Measurements from ENCODE around the gene PRR5L.

DNA sequence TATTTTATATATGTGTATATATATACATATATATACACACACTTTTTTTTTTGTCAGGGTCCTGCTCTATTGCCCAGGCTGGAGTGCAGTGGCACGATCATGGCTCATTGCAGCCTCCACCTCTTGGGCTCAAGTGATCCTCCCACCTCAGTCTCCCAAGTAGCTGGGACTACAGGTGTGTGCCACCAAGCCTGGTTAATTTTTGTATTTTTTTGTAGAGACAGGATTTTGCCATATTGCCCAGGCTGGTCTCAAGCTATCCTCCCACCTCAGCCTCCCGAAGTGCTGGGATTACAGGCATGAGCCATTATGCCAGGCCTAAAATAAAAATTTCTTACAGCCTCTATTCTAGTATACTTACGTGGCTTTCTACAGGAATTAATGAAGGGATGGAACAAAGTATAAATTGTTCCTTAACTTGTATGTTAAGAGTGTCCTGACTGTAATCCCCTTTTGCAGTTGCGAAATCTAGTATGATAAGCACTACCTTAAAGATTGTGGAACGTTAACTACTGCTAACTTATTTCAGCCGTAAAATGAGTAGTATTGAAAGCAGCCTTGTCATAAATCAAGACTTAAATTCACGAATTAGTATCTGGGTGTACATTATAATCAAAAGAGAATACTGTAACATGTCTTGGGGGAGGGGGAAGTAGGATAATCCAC lies 211.9 kb downstream of the PRR5L start:
- TF ChIP-seq, protein P1, sequence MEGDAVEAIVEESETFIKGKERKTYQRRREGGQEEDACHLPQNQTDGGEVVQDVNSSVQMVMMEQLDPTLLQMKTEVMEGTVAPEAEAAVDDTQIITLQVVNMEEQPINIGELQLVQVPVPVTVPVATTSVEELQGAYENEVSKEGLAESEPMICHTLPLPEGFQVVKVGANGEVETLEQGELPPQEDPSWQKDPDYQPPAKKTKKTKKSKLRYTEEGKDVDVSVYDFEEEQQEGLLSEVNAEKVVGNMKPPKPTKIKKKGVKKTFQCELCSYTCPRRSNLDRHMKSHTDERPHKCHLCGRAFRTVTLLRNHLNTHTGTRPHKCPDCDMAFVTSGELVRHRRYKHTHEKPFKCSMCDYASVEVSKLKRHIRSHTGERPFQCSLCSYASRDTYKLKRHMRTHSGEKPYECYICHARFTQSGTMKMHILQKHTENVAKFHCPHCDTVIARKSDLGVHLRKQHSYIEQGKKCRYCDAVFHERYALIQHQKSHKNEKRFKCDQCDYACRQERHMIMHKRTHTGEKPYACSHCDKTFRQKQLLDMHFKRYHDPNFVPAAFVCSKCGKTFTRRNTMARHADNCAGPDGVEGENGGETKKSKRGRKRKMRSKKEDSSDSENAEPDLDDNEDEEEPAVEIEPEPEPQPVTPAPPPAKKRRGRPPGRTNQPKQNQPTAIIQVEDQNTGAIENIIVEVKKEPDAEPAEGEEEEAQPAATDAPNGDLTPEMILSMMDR (IDR thresholded peaks at IDR 0.05): no peak
- no peak for TF ChIP-seq POLR2A (IDR thresholded peaks at IDR 0.05)
